Measurements from ENCODE around the gene TRPM3.
A peak's percentile ranks its signal among the peaks of the same experiment; 100 is the strongest.

TRPM3 gene

DNA sequence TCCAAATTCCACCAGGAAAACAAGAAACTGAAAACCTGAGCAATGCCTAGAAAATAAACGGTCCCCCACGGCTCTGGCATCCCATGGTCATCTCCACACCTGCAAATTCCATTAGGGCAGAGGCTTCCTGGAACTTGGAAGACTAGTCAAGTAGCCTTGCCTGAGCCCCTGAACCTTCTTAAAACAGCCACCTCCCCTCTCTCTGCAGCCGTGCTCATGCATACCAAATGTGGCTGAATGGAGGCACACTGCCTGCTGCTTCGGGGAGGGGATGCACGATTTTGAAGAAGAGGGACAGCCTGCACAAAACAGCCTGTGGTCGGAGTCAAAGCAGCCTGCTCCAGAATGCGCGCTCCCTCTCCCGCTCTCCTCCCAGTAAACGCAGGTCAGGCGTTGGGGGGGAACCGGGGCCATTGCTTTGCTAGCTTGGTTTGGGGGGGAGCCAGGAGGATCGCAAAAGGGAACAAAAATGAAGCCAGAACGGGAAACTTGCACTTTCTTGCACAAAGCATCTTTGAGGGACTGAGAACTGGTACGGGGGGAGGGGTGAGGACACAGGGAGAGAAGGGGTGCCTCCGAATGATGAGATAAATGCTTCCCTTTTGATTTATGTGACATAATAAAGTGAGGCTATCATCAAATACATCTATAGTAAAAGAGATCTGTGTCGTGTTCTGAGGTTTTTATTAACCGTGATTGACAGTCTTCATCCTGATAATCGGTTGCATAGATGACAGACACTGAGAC lies at the start of gene TRPM3:
Gene TRPM3 (minus strand): TSS at position 347 of the 747 bp plus-strand sequence. CDS start 267 bp downstream, at position 80.
- no peak within 1 kb of the TSS for H3K27ac ChIP-seq (ENCODE audit: extremely low read depth, low read depth, low read length)
- ChIA-PET CTCF (interaction anchor here (0.6 kb wide), 1 partner anchor 146 kb away, joined by 3 read pairs; no protein-coding TSS in a partner anchor), POLR2A (no interaction called here)
- no peaks in the 10 kb centered on the region for H3K4me1 ChIP-seq (ENCODE audit: control insufficient read depth, insufficient read depth, low read length)
- H3K9me3 ChIP-seq (ENCODE audit: control insufficient read depth, insufficient read depth, low read depth, low read length) = no peaks in the 10 kb centered on the region
- H3K4me3 ChIP-seq (ENCODE audit: low read depth, low read length) = no peak within 1 kb of the TSS
- no peaks in the 10 kb centered on the region for H3K36me3 ChIP-seq (ENCODE audit: control insufficient read depth in 2 of 2, insufficient read depth in 1 of 2, low read length in 2 of 2)
- TF ChIP-seq ZNF133 (tag by site-specific recombination; IDR thresholded peaks at IDR 0.05) (no peak), ZNF37A (tag by site-specific recombination; IDR thresholded peaks at IDR 0.05) (no peak)
- TF ChIP-seq, protein P1, sequence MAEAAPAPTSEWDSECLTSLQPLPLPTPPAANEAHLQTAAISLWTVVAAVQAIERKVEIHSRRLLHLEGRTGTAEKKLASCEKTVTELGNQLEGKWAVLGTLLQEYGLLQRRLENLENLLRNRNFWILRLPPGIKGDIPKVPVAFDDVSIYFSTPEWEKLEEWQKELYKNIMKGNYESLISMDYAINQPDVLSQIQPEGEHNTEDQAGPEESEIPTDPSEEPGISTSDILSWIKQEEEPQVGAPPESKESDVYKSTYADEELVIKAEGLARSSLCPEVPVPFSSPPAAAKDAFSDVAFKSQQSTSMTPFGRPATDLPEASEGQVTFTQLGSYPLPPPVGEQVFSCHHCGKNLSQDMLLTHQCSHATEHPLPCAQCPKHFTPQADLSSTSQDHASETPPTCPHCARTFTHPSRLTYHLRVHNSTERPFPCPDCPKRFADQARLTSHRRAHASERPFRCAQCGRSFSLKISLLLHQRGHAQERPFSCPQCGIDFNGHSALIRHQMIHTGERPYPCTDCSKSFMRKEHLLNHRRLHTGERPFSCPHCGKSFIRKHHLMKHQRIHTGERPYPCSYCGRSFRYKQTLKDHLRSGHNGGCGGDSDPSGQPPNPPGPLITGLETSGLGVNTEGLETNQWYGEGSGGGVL (tag by site-specific recombination; IDR thresholded peaks at IDR 0.05) = peak; percentile 27; the same call in 1 of the 2 replicates

DNA sequence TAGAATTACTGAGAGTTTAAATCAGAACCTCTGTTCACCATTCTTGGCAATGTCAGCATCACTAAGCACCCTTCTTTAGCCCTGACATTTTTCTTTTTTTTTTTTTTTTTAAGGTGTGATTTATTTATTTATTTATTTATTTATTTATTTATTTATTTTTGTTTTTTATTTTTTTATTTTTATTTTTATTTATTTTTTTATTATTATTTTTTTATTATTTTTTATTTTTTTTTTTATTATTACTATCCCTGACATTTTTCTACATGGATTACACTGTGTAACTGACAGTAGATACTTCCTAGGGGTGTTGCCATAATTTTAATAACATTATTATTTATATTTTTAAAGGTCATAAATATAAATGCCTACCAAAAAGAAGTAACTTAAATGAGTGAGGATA lies 47.0 kb upstream of the TRPM3 start:
- Histone ChIP-seq H3K27ac (ENCODE audit: extremely low read depth, low read depth, low read length) (no peak overlapping the region), H3K36me3 (ENCODE audit: control insufficient read depth in 2 of 2, insufficient read depth in 1 of 2, low read length in 2 of 2) (no peaks in the 10 kb centered on the region), H3K4me3 (ENCODE audit: low read depth, low read length) (no peak overlapping the region), H3K4me1 (ENCODE audit: control insufficient read depth, insufficient read depth, low read length) (no peaks in the 10 kb centered on the region), H3K9me3 (ENCODE audit: control insufficient read depth, insufficient read depth, low read depth, low read length) (no peaks in the 10 kb centered on the region)
- ChIA-PET POLR2A (interaction anchor here (0.6 kb wide), 1 partner anchor 13 kb away, joined by 3 read pairs; no protein-coding TSS in a partner anchor), CTCF (no interaction called here)
- TF ChIP-seq ZNF76 (tag by site-specific recombination; IDR thresholded peaks at IDR 0.05; ENCODE audit: borderline replicate concordance, low read depth) (no peak), WT1 (tag by site-specific recombination; IDR thresholded peaks at IDR 0.05) (no peak), SETDB1 (IDR thresholded peaks at IDR 0.05; ENCODE audit: insufficient read length, low read length) (no peak)
- TF ChIP-seq, protein P2, sequence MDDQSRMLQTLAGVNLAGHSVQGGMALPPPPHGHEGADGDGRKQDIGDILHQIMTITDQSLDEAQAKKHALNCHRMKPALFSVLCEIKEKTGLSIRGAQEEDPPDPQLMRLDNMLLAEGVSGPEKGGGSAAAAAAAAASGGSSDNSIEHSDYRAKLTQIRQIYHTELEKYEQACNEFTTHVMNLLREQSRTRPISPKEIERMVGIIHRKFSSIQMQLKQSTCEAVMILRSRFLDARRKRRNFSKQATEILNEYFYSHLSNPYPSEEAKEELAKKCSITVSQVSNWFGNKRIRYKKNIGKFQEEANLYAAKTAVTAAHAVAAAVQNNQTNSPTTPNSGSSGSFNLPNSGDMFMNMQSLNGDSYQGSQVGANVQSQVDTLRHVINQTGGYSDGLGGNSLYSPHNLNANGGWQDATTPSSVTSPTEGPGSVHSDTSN (CRISPR knock-in tag; IDR thresholded peaks at IDR 0.05) = no peak
- TF ChIP-seq, protein P3, sequence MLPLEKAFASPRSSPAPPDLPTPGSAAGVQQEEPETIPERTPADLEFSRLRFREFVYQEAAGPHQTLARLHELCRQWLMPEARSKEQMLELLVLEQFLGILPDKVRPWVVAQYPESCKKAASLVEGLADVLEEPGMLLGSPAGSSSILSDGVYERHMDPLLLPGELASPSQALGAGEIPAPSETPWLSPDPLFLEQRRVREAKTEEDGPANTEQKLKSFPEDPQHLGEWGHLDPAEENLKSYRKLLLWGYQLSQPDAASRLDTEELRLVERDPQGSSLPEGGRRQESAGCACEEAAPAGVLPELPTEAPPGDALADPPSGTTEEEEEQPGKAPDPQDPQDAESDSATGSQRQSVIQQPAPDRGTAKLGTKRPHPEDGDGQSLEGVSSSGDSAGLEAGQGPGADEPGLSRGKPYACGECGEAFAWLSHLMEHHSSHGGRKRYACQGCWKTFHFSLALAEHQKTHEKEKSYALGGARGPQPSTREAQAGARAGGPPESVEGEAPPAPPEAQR (tag by site-specific recombination; IDR thresholded peaks at IDR 0.05) = no peak
- TF ChIP-seq, protein P4, sequence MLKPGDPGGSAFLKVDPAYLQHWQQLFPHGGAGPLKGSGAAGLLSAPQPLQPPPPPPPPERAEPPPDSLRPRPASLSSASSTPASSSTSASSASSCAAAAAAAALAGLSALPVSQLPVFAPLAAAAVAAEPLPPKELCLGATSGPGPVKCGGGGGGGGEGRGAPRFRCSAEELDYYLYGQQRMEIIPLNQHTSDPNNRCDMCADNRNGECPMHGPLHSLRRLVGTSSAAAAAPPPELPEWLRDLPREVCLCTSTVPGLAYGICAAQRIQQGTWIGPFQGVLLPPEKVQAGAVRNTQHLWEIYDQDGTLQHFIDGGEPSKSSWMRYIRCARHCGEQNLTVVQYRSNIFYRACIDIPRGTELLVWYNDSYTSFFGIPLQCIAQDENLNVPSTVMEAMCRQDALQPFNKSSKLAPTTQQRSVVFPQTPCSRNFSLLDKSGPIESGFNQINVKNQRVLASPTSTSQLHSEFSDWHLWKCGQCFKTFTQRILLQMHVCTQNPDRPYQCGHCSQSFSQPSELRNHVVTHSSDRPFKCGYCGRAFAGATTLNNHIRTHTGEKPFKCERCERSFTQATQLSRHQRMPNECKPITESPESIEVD (tag by site-specific recombination; IDR thresholded peaks at IDR 0.05) = no peak

DNA sequence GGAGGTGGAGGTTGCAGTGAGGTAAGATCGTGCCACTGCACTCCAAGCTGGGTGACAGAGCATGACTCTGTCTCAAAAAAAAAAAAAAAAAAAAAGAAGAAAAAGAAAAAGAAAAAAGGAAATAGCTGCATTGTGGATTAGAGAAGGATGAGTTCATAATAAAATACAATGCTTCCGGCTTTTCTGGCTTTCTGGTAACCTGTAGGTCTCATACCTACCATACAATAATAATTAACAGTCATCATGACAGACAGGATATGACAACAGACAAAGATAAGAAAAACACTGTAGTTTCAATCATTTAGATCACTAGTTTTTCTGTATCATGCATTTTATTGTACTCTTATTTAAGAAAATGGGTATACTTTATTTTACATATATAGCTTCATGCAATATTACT lies 40.7 kb upstream of the TRPM3 start:
- TF ChIP-seq, protein P3 (tag by site-specific recombination; IDR thresholded peaks at IDR 0.05) = no peak
- TF ChIP-seq ZNF521 (tag by site-specific recombination; IDR thresholded peaks at IDR 0.05) (no peak), ZNF530 (tag by site-specific recombination; IDR thresholded peaks at IDR 0.05; ENCODE audit: low read depth) (no peak), ZNF677 (tag by site-specific recombination; IDR thresholded peaks at IDR 0.05) (no peak), FEZF1 (tag by site-specific recombination; IDR thresholded peaks at IDR 0.05) (no peak), ZNF837 (tag by site-specific recombination; IDR thresholded peaks at IDR 0.05) (no peak), ZNF629 (tag by site-specific recombination; IDR thresholded peaks at IDR 0.05) (no peak)
- CTCF ChIA-PET = no interaction called here
- no peaks in the 10 kb centered on the region for H3K9me3 ChIP-seq (ENCODE audit: control insufficient read depth, insufficient read depth, low read depth, low read length)
- no peak overlapping the region for H3K27ac ChIP-seq (ENCODE audit: extremely low read depth, low read depth, low read length)
- no peaks in the 10 kb centered on the region for H3K4me1 ChIP-seq (ENCODE audit: control insufficient read depth, insufficient read depth, low read length)
- POLR2A ChIA-PET = interaction anchor here (0.6 kb wide), 1 partner anchor 202 kb away, joined by 3 read pairs; no protein-coding TSS in a partner anchor
- no peaks in the 10 kb centered on the region for H3K36me3 ChIP-seq (ENCODE audit: control insufficient read depth in 2 of 2, insufficient read depth in 1 of 2, low read length in 2 of 2)
- no peak overlapping the region for H3K4me3 ChIP-seq (ENCODE audit: low read depth, low read length)
